Upper lobe of left lung (tissue), 6 donors: ENCODE data around the gene FNIP1. TPM values are rescaled to one million over a fixed set of nuclear protein-coding genes. Genes with fewer than 3 reads are reported as not detected.

Experiments
- ATAC-seq, 2 donors: fragments of 200-7000 bp; cut with Tn5 transposase; one replicate each; pipeline ENCODE4 v1.9.1; 2022; ENCODE audit warnings: mild to moderate bottlenecking in 2 of 2, moderate library complexity in 2 of 2; ENCODE audit not compliant: low FRiP score in 2 of 2
- DNase-seq, 2 donors: peaks; one replicate each; pipeline ENCODE4 v3.0.0-alpha.2; 2019 to 2020
- H3K27ac ChIP-seq, 4 donors: fragments of 200-600 bp; sonication (generic); one replicate each; pipeline ENCODE4 v1.5.1; 2016 to 2019
- H3K27me3 ChIP-seq, 4 donors: fragments of 200-600 bp; sonication (generic); one replicate each; pipeline ENCODE4 v1.5.1; 2017 to 2019
- H3K36me3 ChIP-seq, 4 donors: fragments of 200-600 bp; sonication (generic); one replicate each; pipeline ENCODE4 v1.5.1; 2016 to 2019
- H3K4me1 ChIP-seq, 4 donors: fragments of 200-600 bp; sonication (generic); one replicate each; pipeline ENCODE4 v1.5.1; 2018 to 2019
- H3K4me3 ChIP-seq, 4 donors: fragments of 200-600 bp; sonication (generic); one replicate each; pipeline ENCODE4 v1.5.1; 2017 to 2019; ENCODE audit warnings: mild to moderate bottlenecking in 2 of 4, moderate library complexity in 1 of 4
- H3K9me3 ChIP-seq, 4 donors: fragments of 200-600 bp; sonication (generic); one replicate each; pipeline ENCODE4 v1.5.1; 2018 to 2019
- EP300 ChIP-seq, 4 donors: sonication (generic); formaldehyde crosslinking; IDR thresholded peaks; one replicate each; pipeline ENCODE4 v1.5.1; 2017; ENCODE audit warnings: antibody characterized with exemption in 4 of 4, control low read depth in 2 of 4
- POLR2A ChIP-seq, 4 donors: fragments of 450-650 bp; IDR thresholded peaks; one replicate each; pipeline ENCODE4 v1.5.1; 2016 to 2017; ENCODE audit warnings: antibody characterized with exemption in 4 of 4, mild to moderate bottlenecking in 2 of 4
- POLR2AphosphoS5 ChIP-seq, 2 donors: sonication (generic); formaldehyde crosslinking; IDR thresholded peaks; one replicate each; pipeline ENCODE4 v1.5.1; 2017; ENCODE audit warnings: antibody characterized with exemption in 2 of 2
- WGBS, 2 donors: methylation state at CpG; one replicate each; pipeline ENCODE4 v1.1.5; 2017 to 2018; 5-methylcytosine and 5-hydroxymethylcytosine counted together
- total RNA-seq, 6 donors: library from RNA; depleted of rRNA in 4 of 6; stranded (reverse); fragments of >200 nt in 4 of 6; gene quantifications; one replicate each; pipeline versions ENCODE4 v1.1.0 to v1.2.1, GENCODE V29; 2016 to 2021
- TF ChIP-seq, protein P1 (sequence below), 6 experiments: fragments of 450-650 bp in 4 of 6; fragments of 200-600 bp in 2 of 6; sonication (generic) in 2 of 6; IDR thresholded peaks; one replicate each; pipeline ENCODE4 v1.5.1; 2016 to 2019; ENCODE audit warnings: antibody characterized with exemption in 6 of 6
- donor health status: DM: no; HTN: no; CAD: no; lungs with moderate emphysema.
- donor health status: DM: no; HTN: yes; CAD: no; lungs with severe emphysema.

Gene FNIP1
- total RNA-seq, 6 donors from 2014 or later = 34.4 to 58.7 (median 42.3) TPM

DNA sequence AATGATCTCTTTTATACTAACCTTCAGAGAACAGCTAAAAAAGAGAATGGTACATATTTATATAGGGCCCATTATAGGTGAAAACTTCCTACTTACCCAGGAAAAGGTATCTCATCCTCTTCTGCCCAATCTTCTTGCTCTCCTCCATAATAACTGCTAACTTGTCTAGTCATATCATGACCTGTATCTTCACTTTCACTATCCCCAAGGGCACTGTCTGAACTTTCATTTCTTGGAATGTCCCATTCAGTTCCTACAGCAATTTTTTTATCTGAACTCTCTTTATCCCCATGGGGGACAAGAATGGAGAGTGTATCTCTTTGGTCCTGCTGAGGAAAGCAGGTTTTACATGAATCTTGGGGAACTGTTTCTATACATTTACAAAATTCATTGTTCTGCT is 125.4 kb downstream of the FNIP1 start:
- H3K27me3 ChIP-seq = no peaks in the 10 kb centered on the region
- TF ChIP-seq POLR2AphosphoS5 (IDR thresholded peaks at IDR 0.05) (no peak), EP300 (IDR thresholded peaks at IDR 0.05) (no peak), POLR2A (IDR thresholded peaks at IDR 0.05) (no peak)
- TF ChIP-seq, protein P1, sequence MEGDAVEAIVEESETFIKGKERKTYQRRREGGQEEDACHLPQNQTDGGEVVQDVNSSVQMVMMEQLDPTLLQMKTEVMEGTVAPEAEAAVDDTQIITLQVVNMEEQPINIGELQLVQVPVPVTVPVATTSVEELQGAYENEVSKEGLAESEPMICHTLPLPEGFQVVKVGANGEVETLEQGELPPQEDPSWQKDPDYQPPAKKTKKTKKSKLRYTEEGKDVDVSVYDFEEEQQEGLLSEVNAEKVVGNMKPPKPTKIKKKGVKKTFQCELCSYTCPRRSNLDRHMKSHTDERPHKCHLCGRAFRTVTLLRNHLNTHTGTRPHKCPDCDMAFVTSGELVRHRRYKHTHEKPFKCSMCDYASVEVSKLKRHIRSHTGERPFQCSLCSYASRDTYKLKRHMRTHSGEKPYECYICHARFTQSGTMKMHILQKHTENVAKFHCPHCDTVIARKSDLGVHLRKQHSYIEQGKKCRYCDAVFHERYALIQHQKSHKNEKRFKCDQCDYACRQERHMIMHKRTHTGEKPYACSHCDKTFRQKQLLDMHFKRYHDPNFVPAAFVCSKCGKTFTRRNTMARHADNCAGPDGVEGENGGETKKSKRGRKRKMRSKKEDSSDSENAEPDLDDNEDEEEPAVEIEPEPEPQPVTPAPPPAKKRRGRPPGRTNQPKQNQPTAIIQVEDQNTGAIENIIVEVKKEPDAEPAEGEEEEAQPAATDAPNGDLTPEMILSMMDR (IDR thresholded peaks at IDR 0.05) = no peak
- DNase-seq = no peak
- peak overlapping the region; percentile 49 to 83 (median 74) for H3K27ac ChIP-seq
- ATAC-seq = peak in 1 of 2 donors; percentile 41
- peaks cover 10 to 37% (median 25%) of the 10 kb centered on the region in 4 donors for H3K4me1 ChIP-seq
- no peak overlapping the region for H3K4me3 ChIP-seq
- peaks cover 0 to 51% (median 18%) of the 10 kb centered on the region in 4 donors for H3K36me3 ChIP-seq
- no peaks in the 10 kb centered on the region for H3K9me3 ChIP-seq

DNA sequence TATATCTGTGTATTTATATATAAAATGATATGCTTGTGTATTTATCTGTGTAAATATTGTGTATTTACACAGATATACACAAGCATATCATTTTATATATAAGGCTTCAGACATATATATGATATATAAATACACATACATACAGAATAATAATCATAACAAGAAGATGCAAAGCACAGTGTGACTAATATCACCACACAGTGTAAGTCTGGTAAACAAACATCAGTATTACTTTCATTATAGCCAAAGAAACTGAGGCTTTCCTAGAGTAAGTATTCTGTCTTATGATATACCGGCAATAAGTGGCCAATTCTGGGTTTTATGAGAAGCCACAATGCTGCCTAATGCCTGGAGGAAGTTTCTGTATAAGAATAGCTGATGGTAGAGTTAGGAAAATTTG is 131.9 kb downstream of the FNIP1 start:
- Histone ChIP-seq H3K9me3 (peaks cover 0 to 11% (median 2%) of the 10 kb centered on the region in 4 donors), H3K27me3 (no peaks in the 10 kb centered on the region), H3K4me3 (no peak overlapping the region), H3K27ac (no peak overlapping the region), H3K4me1 (no peaks in the 10 kb centered on the region), H3K36me3 (peaks cover 3 to 63% (median 27%) of the 10 kb centered on the region in 4 donors)
- WGBS, 2 donors = 97% methylated on average over 1 of the region's 1 CpG
- DNase-seq = no peak
- TF ChIP-seq POLR2AphosphoS5 (IDR thresholded peaks at IDR 0.05) (no peak), EP300 (IDR thresholded peaks at IDR 0.05) (no peak), POLR2A (IDR thresholded peaks at IDR 0.05) (no peak)
- TF ChIP-seq, protein P1 (IDR thresholded peaks at IDR 0.05) = no peak
- ATAC-seq = no peak

DNA sequence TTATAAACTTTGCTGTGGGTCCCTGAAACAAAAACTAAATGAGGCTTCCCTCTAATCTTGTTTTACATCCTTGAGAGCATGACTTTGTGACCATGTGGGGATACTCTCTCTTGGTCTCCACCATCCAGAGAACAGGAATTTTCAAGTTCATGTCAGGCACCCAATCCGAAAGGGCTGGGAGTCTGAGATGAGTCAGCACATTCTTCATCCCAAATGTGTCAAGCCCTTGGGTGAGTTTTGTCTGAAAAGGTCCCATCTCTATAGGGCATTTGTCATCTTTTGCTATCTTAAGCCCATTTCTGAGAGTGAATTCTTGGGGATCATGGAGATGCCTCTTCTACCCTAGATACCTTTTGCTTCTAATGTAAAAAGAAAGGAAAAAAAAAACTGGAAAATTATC is 134.9 kb downstream of the FNIP1 start:
- Histone ChIP-seq H3K36me3 (peaks cover 9 to 58% (median 28%) of the 10 kb centered on the region in 4 donors), H3K9me3 (peaks cover 0 to 13% (median 2%) of the 10 kb centered on the region in 4 donors), H3K4me3 (no peak overlapping the region), H3K27me3 (no peaks in the 10 kb centered on the region), H3K27ac (no peak overlapping the region), H3K4me1 (no peaks in the 10 kb centered on the region)
- no peak for TF ChIP-seq EP300 (IDR thresholded peaks at IDR 0.05)
- TF ChIP-seq, protein P1 (IDR thresholded peaks at IDR 0.05) = no peak
- 84 to 93% methylated on average over 1 of the region's 1 CpG for WGBS, 2 donors
- DNase-seq (no peak), ATAC-seq (no peak)

DNA sequence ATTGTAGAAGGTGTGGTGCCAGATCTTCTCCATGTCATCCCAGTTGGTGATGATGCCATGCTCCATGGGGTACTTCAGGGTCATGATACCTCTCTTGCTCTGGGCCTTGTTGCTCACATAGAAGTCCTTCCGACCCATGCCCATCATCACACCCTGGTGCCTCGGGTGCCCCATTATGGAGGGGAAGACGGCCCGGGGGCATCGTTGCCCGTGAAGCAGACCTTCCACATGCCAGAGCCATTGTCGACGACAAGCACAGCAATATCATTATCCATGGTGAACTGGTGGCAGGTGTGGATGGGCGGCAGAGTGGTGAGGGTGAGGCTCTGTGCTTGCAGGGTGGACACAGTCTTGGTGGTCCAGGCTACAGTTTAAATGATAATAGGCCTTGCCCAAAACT is 137.0 kb downstream of the FNIP1 start:
- no peak for ATAC-seq
- no peak for TF ChIP-seq POLR2AphosphoS5 (IDR thresholded peaks at IDR 0.05)
- no peak for TF ChIP-seq POLR2A (IDR thresholded peaks at IDR 0.05)
- TF ChIP-seq, protein P1 (IDR thresholded peaks at IDR 0.05) = no peak
- no peak for TF ChIP-seq EP300 (IDR thresholded peaks at IDR 0.05)

DNA sequence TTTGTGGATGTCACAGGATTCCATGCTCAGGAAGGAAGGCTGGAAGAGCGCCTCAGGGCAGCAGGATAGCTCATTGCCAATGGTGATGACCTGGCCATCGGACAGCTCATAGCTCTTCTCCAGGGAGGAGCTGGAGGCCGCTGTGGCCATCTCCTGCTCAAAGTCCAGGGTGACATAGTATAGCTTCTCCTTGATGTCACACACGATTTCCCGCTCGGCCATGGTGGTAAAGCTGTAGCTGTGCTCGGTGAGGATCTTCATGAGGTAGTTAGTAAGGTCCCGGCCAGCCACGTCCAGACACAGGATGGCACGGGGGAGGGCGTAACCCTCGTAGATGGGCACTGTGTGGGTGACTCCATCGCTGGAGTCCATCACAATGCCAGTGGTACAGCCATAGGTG is 137.5 kb downstream of the FNIP1 start:
- peak in 1 of 2 donors; percentile 13 for DNase-seq

More for the DNA sequence above, 137.0 kb downstream of the FNIP1 start:
- no peaks in the 10 kb centered on the region for H3K27me3 ChIP-seq
- H3K4me1 ChIP-seq = peaks cover 0 to 5% (median 0%) of the 10 kb centered on the region in 4 donors
- H3K27ac ChIP-seq = no peak overlapping the region
- H3K9me3 ChIP-seq = peaks cover 0 to 13% (median 2%) of the 10 kb centered on the region in 4 donors
- H3K36me3 ChIP-seq = peaks cover 9 to 54% (median 28%) of the 10 kb centered on the region in 4 donors
- DNase-seq = peak in 1 of 2 donors; percentile 52
- H3K4me3 ChIP-seq = no peak overlapping the region
- WGBS, 2 donors = 96 to 100% methylated on average over 3 to 9 of the region's 9 CpGs

More for the DNA sequence above, 137.5 kb downstream of the FNIP1 start:
- no peaks in the 10 kb centered on the region for H3K27me3 ChIP-seq
- peaks cover 9 to 56% (median 28%) of the 10 kb centered on the region in 4 donors for H3K36me3 ChIP-seq
- H3K27ac ChIP-seq = no peak overlapping the region
- peak in 1 of 2 donors; percentile 43 for ATAC-seq
- peaks cover 0 to 13% (median 2%) of the 10 kb centered on the region in 4 donors for H3K9me3 ChIP-seq
- WGBS, 2 donors = 97 to 100% methylated on average over 7 to 9 of the region's 13 CpGs
- TF ChIP-seq EP300 (IDR thresholded peaks at IDR 0.05) (no peak), POLR2A (IDR thresholded peaks at IDR 0.05) (no peak), POLR2AphosphoS5 (IDR thresholded peaks at IDR 0.05) (no peak)
- TF ChIP-seq, protein P1 (IDR thresholded peaks at IDR 0.05) = no peak
- no peak overlapping the region for H3K4me3 ChIP-seq
- peaks cover 0 to 10% (median 0%) of the 10 kb centered on the region in 4 donors for H3K4me1 ChIP-seq
